ENCODE data around the gene C14orf93.

Gene C14orf93

DNA sequence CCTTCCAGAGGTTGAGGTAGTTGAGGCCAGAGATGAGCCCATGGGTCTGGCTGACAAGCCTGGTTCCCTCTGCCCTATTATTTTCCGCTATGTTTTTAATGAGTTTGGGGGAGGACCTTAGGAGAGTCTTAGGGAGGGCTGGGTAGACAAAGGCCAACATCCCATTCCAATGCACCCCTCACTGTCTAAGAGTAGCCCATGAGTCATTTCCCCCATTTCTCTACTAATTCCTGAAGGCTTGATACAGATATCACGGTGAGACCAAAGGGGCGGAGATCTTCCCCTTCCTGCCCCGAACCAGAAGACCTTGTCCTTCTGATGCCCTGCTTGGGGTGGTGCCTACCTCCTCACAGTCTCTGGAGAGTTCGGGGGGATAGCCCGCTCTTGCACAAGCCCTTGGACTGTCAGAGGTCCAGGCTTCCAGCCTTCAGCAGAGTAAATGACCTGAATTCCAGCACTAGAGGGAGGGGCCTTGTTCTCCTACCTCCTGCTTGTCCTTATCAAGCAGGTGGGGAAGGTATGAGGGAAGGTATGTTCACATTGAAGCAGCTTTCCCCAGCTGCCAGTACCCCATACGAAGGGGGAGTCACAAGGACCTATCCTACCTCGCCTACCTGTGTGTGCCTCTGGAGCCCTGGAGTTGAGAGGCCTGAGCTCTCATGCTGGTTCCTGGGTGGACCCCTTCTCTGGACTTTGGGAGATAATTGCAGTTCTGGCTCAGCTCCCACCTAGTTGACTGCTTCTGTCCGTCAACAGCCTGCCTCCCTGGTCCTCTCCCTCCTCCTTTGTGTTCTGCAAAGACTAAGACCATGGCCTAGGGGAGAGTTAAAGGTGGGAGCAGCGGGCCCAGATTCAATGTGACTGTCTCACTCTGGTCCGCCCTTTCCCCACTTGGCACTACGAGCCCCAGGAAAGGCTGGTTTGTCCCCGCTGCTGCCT, 35.7 kb upstream of the C14orf93 start:
- DNase-seq (ENCODE audit: low spot score) = no peak

DNA sequence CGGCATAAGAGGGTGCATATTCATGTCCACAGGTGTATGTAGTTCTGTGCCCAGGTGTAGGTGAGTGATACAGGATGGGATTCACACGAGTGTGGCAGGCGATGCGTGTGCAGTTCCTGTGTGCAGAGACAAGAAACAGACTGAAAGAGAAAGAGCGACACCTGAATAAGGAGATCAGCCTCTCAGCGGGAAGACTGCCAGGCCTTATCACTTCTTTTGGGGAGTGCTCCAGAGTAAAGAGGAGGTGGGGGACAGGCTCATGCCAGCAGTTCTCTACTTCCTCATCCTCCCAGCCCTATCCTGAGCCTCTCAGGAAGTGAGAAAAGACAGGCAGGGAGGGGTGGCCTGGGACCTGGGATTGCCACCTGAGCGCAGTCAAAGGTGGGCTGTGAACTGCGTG, 34.9 kb upstream of the C14orf93 start:
- DNase-seq (ENCODE audit: low spot score) = no peak

DNA sequence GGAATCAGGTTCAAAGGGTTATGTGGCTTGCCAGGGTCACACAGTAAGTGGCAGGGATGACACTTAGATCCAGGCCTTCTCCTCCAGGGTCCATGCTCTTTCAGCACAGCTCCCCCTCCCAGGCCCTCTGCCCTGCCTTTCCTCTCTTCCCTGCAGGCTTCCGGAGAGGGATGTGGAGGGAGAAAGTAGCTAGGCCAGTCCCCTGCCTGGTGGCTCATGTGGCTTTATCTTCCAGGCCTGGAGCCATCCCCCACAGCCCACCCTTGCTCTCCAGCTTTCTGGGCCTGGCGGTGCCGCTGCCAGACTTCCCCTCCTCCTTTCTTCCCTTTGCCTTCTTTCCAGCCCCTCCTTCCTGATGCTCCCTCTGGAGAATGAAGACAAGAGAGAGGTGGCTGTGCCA, 33.8 kb upstream of the C14orf93 start:
- DNase-seq (ENCODE audit: low spot score) = no peak

DNA sequence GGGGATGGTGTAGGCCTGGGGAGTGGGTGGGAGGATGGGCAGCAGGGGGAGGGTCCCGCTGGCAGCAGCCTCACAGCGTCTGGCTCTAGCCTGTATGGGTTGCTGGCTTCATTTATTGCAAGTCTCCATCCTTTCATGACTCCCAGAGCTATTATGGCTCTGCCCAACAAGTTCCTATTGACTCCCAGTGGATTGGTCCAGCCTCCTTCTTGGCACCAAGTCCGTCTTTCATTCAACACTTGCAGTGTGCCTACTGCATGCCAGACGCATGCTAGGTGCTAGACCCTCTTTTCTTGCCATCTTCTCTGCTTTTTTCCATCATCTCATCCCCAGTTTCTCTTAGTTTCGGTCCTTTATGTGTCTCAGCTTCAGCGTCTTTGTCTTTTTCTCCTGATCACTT, 33.2 kb upstream of the C14orf93 start:
- no peak for DNase-seq (ENCODE audit: low spot score)

DNA sequence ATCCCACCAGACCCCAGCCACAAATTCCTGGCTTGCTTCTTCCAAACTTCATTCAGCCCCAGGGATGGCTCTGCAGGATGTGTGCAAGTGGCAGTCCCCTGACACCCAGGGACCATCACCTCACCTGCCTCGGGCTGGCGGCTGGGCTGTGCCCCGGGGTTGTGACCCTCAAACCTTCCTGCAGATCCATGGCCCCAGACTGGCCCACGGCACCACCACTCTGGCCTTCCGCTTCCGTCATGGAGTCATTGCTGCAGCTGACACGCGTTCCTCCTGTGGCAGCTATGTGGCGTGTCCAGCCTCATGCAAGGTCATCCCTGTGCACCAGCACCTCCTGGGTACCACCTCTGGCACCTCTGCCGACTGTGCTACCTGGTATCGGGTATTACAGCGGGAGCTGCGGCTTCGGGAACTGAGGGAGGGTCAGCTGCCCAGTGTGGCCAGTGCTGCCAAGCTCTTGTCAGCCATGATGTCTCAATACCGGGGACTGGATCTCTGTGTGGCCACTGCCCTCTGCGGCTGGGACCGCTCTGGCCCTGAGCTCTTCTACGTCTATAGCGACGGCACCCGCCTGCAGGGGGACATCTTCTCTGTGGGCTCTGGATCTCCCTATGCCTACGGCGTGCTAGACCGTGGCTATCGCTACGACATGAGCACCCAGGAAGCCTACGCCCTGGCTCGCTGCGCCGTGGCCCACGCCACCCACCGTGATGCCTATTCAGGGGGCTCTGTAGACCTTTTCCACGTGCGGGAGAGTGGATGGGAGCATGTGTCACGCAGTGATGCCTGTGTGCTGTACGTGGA, 32.4 kb upstream of the C14orf93 start, which contains the start of gene PSMB11:
Gene PSMB11, plus strand, starts transcription at position 51 of the 804 bp plus-strand sequence. Its CDS starts 14 bp downstream, at position 65.
- no peak for DNase-seq (ENCODE audit: low spot score)

DNA sequence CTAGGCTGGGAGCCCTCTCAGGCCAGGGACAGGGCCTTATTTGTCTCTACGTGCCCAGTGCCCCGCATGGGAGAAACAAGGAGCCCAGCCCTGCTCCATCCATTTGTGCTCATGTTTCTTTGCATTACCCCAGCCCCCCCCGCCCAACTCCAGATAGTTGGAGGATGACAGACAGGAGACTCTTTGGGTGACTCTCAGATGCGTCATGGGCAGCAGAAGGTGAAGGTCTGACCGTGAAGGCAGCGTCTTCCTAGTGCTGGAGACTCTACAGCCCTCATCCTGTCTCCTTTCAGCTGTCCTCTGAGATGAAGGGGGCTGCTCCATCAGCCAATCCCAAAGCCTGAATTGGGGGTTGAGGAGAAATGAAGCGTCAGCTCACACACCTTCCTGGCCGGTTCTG, 31.8 kb upstream of the C14orf93 start:
- no peak for DNase-seq (ENCODE audit: low spot score)

DNA sequence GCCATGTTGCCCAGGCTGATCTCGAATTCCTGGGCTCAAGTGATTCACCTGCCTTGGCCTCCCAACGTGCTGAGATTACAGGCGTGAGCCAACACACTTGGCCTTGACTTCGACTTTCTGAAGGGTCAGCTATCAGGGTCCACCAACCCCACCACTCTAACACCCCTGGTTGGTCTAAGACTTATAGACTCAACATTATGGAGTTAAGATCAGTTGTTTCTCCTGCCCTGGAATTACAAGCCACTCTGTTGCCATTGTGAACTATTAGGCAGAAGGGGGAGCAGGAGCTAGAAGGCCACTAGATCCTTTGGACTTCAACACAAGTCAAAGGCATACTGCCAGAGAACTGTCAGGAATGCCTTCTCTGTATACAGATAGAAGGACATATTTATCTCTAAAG, 30.2 kb upstream of the C14orf93 start:
- no peak for DNase-seq (ENCODE audit: low spot score)

DNA sequence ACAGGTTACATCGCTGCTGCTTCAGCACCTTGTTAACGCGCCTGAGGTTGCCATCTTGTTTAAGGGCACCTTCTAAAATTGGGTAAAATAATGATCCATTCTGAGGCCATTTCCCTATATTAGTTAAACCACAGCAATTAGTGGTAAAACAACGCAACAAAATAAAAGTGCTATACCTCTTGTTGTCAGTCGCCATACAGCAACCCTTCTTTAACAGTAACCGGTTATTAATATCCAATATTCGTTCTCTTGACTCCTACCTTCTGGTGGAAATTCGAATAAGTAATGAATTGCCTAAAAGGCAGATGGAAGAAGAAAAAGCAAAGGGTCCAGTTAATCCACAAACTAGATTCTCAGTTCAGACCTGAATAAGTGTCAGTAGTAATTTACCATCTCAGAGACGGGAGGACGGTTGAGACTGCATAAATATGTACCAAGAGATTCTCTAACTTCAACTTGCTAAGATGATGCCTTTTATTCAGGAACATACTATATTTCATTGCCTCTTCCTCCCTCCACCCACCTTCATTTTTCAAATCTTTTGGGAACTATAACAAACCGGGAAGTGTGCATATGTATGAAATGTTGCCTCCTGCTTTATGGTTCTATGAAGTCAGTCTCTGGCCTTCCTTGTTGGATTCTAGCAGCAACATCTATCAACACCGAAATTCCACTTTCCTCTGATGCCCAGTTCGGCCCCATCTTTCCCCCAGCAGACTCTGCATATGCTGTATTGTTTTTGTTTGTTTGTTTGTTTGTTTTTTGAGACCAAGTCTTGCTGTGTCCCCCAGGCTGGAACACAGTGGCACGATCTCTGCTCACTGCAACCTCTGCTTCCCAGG, 25.6 kb upstream of the C14orf93 start:
- no peak for DNase-seq (ENCODE audit: low spot score)

DNA sequence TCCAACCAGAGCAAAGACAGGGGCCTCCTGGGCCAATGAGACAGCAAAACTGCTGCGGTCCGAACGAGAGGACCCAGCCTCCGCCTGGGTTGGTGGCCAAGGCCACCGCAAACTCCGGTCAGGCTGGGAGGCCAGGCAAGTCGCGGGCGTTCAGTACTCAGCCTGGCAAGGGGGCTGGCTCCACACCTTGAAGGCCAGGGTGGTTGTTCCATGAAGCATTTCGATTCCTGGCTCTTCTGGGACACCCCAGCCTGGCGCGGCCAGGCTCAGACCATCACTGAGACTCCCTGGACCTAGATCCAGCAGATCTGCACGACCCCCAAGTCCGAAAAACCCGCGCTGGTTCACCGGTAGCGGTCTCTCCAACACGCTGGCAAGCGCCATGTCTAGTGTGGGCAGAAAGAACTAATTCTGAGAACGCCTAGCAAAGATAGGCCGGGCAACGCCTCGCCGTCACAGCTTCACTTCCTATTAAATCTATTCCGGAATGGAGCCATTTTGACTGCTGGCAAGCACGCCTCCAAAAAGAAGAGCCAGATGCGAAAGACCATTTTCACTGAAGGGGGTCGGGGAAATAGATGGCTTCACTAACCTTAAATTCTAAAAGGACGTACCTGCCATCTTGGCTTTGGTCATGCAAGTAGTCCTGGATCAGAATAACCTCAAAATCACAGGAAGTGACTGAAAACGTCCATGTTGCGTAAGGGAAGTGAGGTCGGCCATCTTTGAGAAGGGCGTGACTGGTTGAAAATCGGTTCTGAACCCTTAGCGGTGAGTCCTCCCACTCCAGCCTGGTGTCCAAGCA, 24.8 kb upstream of the C14orf93 start, which contains the start of gene PSMB5:
Gene PSMB5, minus strand, starts transcription at position 403 of the 805 bp plus-strand sequence. Its CDS starts 19 bp downstream, at position 384.
- DNase-seq (ENCODE audit: low spot score) = peak; percentile 92

DNA sequence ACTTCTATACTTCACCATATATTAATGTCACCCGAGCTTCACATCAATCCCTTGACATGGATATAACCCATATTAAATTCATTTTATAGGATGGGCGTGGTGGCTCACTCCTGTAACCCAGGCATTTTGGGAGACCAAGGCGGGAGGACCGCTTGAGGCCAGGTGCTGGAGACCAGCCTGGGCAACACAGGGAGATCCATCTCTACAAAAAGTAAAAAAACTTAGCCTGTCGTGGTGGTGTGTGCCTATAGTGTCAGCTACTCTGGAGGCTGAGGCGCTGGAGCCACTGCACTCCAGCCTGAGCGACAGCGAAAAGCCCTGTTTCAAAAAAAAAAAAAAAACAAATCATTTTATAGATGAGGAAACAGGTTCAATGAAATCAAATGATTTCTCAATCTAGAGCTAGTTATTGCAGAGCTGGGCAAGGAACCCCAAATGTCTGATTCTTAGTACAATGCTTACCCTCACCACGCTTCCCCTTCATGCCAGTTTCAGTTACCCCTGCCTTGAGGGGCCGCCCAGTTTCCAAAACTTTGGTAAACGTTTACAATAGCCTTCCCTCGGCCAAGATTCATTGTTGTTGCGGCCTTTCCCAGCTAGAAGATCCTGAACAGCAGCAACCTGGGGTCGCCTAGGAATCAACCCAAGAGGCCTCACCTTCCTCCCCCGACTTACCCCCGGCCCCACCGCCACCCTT, 24.0 kb upstream of the C14orf93 start:
- no peak for DNase-seq (ENCODE audit: low spot score)

DNA sequence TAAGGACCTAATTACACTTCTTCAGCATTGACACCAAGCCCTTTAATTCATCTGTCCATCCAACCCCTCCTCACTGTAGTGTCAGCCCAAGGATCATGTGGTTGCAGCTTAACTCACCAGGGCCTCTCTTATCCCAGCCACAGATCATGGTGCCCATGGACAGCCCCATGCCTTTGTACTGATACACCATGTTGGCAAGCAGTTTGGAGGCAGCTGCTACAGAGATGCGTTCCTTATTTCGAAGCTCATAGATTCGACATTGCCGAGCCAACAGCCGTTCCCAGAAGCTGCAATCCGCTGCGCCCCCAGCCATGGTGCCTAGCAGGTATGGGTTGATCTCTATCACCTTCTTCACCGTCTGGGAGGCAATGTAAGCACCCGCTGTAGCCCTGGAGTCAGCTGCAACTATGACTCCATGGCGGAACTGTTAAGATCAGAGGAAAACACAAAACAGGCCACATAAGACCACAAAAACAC, 23.3 kb upstream of the C14orf93 start:
- DNase-seq (ENCODE audit: low spot score) = no peak

DNA sequence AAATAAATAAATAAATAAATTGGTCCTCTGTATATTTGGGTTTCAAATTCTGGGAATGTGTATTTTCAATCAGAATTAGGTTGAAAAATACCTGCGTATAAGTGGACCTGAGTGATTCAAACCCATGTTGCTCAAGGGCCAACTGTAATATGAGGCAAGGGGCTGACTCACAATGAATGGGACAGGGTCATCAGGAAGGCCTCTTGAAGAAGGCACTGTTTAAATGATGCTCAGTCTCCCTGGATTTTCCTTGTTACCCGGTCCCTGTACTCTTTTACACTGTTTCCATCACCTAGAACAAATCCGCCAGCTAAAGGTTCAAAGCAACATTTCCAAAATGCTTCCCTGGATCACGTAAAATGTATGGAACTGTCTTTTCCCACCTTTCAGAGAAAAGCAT, 21.0 kb upstream of the C14orf93 start:
- DNase-seq (ENCODE audit: low spot score) = no peak

DNA sequence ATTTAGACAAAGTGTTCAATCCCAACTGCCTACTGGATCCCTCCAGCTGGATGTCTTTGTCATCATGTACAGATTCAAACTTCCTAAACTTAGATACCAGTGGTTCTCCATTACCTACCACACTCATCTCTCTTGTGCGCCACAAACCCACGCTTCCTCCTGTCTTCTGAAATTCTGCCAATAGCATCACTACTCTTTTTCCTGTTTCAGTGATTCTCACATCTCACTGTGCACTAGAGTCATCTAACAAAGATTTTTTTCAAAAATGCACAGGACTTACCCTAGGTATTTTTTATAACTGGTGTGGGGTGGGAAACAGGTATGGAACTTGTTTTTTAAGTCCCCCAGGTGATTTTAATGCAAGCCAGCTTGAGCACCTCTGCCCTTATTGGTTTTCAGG, 18.9 kb upstream of the C14orf93 start:
- DNase-seq (ENCODE audit: low spot score) = no peak

DNA sequence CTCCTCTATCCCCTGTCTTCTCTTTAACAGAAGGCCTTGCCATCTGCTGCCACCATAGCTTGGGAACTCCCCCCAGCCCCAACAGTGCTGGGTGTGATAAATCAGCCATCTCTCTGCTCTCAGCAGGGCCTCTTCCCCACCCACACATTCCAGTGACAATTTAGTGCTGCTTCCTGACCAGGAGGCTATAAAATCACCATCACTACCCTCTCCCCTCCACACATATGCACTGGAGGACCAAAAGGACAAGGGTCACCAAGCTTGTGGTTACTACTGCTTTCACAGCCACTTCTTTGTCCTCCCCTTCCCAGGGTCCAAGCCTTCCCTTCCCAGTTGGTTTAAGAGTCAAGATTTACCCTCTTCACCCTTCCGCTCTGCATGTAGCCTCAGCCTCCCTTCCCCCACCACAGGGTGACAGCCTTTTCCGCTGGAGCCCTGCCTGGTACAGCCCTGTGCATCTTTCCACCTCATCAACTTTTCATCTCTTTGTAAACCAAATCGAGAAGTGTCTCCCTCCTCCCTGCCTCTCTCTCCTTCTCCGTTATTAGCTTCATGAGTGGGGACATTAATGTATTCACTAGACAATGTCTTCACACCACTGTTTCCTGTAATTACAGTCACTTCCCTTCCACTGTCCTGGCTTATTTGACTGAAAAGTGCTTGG, 15.3 kb upstream of the C14orf93 start:
- no peak for DNase-seq (ENCODE audit: low spot score)

DNA sequence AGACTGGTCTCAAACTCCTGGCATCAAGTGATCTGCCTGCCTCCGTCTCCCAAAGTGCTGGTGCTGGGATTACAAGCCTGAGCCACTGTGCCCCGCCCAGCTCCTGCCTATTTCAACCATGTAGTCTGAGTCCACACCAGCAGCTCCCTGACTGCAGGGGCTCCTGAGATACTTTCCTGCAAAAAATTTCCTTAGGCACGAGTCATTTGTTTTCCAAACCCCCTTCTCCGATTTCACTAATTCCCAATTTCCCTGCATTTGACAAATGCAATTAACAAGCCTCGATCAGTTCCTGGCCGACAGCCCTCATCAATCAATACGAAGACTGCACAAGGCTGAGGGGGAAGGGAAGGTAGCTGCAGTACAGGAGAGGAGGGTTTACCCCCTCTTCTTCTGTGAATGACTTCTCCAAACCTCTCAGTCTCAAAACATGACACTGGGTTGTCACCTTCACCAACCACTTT, 14.7 kb upstream of the C14orf93 start:
- no peak for DNase-seq (ENCODE audit: low spot score)

DNA sequence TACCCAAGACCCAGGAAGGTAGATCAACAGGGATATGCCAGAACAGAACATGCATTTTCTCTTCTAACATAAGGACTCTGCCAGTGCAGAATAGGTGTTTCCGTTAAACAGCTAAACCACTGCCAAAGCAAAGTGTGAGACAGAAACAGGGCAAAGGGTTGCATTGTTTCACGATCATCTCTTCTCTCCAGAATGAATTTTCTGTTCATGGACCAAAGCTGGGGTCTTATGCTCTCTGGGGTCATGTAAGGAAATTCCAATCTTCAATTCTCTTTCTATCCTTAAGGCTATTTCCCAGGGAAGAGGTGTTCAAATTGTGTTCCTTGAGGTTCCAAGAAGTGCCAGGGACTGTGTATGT, 13.8 kb upstream of the C14orf93 start:
- no peak for DNase-seq (ENCODE audit: low spot score)

DNA sequence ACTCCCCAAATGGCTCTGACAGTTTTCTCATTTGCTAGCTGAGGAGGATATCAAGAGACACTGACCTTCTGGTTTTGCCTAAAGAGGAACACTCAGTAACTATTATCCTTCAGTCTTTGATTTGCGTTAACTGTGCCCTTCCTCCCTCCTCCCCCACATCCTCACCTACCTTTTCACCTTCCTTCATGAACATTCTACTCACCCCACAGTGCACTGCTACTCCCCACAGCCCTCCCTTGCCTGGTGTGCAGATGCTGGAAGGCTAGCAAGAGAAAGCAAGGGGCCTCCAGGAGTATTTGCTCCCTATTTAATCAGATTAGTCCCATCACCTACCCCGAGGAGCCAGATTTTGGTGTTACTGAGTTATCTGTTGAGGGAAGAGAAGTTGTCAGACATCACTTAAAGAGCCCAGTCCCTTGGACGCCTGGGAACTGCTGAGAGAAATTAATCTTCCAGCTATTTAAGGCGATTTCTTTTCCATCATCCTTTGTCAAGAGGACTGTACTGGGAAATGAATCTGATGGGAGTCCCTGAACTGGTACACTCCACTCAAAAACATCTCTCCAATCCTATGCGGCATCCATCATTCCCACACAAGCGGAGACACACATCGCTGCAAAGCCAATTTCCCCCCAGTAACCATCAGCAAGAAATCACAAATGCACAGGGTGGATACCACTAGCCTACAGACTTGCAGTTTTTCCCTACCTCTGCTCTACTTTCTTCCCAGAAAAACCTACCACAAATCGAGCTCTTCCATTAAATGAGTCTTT, 13.3 kb upstream of the C14orf93 start:
- no peak for DNase-seq (ENCODE audit: low spot score)

DNA sequence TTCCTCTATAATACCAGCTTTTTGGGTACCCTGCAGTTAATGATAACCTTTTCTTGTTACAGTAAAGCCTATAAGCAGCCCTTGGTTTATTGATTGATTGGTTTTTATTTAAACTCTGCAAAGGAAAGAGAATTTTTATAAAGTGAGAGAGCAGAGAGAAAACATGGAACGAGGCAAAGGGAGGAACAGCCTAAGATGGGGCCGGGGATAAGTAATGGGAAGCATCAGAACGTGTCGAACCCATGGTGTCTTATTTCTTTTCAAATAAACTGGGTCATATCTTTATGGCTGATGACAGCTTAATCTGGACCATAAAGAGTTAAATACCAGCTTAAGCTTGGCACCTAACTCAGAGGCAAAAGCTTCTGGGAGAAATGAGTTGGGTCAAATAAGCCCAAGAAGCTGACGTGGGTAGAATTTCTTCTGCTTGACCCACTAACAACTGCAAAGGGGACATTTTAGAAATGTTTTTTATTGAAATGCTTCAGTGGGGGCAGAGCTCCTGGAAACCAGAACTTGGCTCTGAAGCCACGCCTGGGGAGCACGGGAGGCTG, 12.0 kb upstream of the C14orf93 start:
- DNase-seq (ENCODE audit: low spot score) = no peak

DNA sequence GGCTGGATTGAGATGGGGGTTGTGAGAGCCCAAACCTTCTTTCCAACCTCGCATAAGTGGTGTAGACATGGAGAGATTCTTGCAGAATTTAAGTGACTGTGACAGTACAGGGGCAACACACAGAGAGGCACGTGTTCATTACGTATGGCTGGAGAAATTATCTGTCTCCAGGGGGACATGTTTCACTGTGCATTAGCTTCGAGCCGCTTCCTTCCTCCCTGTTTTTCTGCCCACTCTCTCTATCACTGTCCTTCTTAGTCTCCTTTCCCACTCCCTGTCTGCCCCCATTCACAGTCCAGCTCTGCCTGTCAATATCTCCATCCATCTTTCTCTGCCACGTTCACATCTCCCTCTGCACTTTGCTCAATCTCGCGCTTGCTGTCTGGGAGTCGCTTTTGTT, 11.5 kb upstream of the C14orf93 start:
- no peak for DNase-seq (ENCODE audit: low spot score)
